Tibial nerve (tissue), 4 donors: ENCODE measurements around the gene COX7A2.

Experiments
- CTCF ChIP-seq, 5 experiments: fragments of 200-600 bp in 3 of 5; fragments of 450-650 bp in 2 of 5; sonication (generic) in 3 of 5; IDR thresholded peaks; one replicate each; pipeline ENCODE4 v1.5.1; 2016 to 2019; ENCODE audit warnings: antibody characterized with exemption in 5 of 5, mild to moderate bottlenecking in 3 of 5, moderate library complexity in 2 of 5
- EP300 ChIP-seq, 2 donors: sonication (generic); formaldehyde crosslinking; IDR thresholded peaks; one replicate each; pipeline ENCODE4 v1.6.1; 2017; ENCODE audit warnings: antibody characterized with exemption in 2 of 2, mild to moderate bottlenecking in 1 of 2

DNA sequence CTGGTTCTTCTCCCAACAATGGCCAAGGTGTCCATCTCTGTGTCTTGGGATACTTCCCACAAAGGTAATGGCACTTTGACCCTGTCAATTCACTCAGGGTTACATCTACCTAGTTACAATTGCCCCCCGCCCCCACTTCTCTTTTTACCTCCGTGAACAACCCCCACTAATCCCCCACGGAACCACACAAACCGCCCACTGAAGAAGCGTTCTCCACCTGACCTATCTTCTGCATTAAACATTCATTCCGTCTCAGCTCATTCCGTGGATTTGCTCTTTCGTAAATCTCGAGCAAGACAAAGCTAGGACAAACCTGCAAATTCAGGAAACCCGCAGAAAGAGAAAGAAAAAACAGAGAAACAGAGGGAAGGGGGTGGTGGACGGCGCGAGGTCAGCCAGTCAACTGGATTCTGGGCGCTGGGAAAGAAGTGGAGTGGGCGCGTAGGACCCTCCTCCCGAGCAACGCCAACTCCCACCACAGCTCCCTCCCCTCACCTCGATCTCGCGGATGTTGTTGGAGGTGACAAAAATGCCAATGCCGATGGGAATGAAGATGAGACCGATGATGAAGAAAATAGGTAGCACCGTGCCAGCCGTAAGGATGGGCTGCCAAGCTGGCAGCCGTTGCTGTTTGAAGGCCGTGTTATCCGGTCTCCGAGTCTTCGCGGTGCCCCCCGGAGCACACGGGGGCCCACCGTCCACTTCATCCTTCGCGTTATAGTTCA, 40.5 kb upstream of the COX7A2 start:
- TF ChIP-seq CTCF (IDR thresholded peaks at IDR 0.05) (no peak), EP300 (IDR thresholded peaks at IDR 0.05) (no peak)
